ENCODE results near the gene AEBP2.

- no peak for TF ChIP-seq EZH2 (IDR thresholded peaks at IDR 0.05; ENCODE audit: borderline replicate concordance)
- TF ChIP-seq CTCF (IDR thresholded peaks at IDR 0.05; ENCODE audit: poor library complexity), result no peak
Measured at GRCh38 chr12:19553175-19553574, 113.9 kb downstream of the AEBP2 start.
